GM10248 (cell line): ENCODE results near the gene GSG1L.

Experiments used
- CTCF ChIA-PET: fragments of 300-600 bp; sonication (Branson Sonifier 250); formaldehyde crosslinking; extraction: SDS; loops from one replicate; lab custom pipeline; 2021; ENCODE audit warnings: antibody characterized with exemption; lab: Yijun Ruan, JAX
- POLR2A ChIA-PET: fragments of 350-650 bp; sonication (Branson Sonifier 250); formaldehyde crosslinking; extraction: SDS; loops from one replicate; lab custom pipeline; 2020; ENCODE audit warnings: antibody characterized with exemption; lab: Yijun Ruan, JAX
- DNase-seq: peaks from one replicate; pipeline ENCODE4 v3.0.0; 2012; ENCODE audit errors: extremely low spot score
- TF ChIP-seq, protein P1 (sequence below): IDR thresholded peaks from 2 replicates; pipeline ENCODE4 v1.5.1; 2012; ENCODE audit warnings: mild to moderate bottlenecking, low read depth; ENCODE audit errors: extremely low read depth, missing control alignments, control extremely low read depth

Gene GSG1L

GRCh38 chr16:28082624-28083023, 19.1 kb upstream of the GSG1L start:
- POLR2A ChIA-PET: no interaction called here
- TF ChIP-seq, protein P1, sequence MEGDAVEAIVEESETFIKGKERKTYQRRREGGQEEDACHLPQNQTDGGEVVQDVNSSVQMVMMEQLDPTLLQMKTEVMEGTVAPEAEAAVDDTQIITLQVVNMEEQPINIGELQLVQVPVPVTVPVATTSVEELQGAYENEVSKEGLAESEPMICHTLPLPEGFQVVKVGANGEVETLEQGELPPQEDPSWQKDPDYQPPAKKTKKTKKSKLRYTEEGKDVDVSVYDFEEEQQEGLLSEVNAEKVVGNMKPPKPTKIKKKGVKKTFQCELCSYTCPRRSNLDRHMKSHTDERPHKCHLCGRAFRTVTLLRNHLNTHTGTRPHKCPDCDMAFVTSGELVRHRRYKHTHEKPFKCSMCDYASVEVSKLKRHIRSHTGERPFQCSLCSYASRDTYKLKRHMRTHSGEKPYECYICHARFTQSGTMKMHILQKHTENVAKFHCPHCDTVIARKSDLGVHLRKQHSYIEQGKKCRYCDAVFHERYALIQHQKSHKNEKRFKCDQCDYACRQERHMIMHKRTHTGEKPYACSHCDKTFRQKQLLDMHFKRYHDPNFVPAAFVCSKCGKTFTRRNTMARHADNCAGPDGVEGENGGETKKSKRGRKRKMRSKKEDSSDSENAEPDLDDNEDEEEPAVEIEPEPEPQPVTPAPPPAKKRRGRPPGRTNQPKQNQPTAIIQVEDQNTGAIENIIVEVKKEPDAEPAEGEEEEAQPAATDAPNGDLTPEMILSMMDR: no peak
- no peak for DNase-seq
- CTCF ChIA-PET: no interaction called here

DNA sequence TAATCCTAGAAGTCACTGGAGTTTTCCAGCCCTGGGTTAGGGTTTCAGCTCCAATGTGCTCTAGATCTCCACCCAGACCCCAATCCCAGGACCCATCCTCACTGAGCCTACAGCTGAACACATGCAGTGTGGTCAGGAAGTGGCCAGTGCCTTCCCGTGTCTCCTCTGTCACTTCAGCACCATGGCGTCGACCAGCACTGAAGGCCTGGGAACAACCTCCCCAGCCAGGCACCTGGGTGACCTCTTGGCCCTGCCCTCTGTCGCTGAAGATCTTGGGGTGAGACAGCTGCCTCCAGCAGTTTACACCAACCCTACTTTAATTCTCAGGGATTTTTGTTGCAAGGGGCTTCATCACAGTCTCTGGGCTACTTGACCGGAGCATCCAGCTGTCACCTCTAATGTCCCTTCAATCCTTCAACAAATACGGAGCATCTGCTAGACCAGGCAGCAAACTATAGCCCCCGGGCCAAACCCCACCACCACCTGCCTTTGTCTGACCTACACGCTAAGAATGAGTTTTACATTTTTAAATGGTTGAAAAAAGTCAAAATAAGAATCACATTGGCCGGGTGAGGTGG, 18.0 kb upstream of the GSG1L start:
- TF ChIP-seq, protein P1: no peak
- ChIA-PET CTCF (interaction anchor here (3.2 kb wide), 1 partner anchor 11 kb away, joined by 29 read pairs; no protein-coding TSS in a partner anchor), POLR2A (no interaction called here)
- DNase-seq: no peak

GRCh38 chr16:28078261-28078660, 14.7 kb upstream of the GSG1L start:
- POLR2A ChIA-PET: no interaction called here

GRCh38 chr16:28073836-28074235, 10.3 kb upstream of the GSG1L start:
- ChIA-PET POLR2A (no interaction called here), CTCF (no interaction called here)
- no peak for DNase-seq
- TF ChIP-seq, protein P1: no peak

More at GRCh38 chr16:28078261-28078660, 14.7 kb upstream of the GSG1L start:
- no peak for DNase-seq
- CTCF ChIA-PET: no interaction called here
- TF ChIP-seq, protein P1: no peak

GRCh38 chr16:28072087-28072486, 8.6 kb upstream of the GSG1L start:
- TF ChIP-seq, protein P1: no peak
- no peak for DNase-seq
- ChIA-PET POLR2A (no interaction called here), CTCF (interaction anchor here (1.0 to 3.5 kb wide), 8 partner anchors 8 to 432 kb away, joined by 3 to 32 read pairs (median 10); no protein-coding TSS in a partner anchor)

DNA sequence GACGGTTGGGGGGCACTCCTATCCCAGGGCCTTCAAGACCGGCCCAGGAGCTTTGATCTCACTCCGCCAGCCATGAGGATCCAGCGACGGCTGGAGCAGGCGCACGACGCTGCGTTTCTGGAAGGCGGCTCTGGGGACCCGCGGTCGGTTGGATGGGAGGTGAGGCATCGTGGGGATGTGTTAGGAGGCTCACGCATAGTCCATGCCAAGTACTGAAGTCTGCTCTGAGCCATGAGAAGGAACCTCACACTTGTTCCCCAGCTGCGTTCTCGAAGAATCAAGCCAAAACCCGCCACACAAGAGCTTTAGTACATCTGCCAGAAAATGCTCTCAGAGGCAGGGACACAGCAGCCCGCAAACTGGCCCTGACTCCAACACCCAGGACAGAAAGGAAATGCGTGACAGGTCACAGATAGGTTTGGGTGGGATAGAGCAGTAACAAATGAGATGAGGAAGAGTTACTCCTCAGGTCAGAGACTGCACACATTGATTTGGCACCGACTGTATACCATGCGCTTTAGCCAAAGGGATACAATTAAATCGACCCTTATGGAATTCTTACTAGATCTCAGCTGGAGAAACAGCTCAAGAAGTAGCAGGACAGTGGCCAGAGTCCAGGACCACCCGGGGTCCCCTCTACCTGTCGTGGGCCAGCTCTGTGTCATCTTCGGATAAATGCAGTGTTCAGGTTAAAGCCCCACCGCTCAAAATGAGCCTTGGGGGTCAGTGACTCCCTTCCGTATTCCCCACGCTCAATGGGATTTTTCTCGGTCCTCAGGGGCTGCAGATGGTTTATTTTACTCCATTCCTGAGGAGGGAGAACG, 6.7 kb upstream of the GSG1L start:
- ChIA-PET POLR2A (no interaction called here), CTCF (interaction anchor here (0.8 to 3.5 kb wide), 40 partner anchors 9 to 571 kb away, joined by 3 to 32 read pairs (median 4); no protein-coding TSS in a partner anchor)
- DNase-seq: no peak
- TF ChIP-seq, protein P1: no peak
